Thyroid gland (tissue), 4 donors: ENCODE data around the gene SCN2A. TPM values are rescaled to one million over a fixed set of nuclear protein-coding genes. Genes with fewer than 3 reads are reported as not detected.
A peak's percentile ranks its signal among the peaks of the same experiment; 100 is the strongest.

Source experiments
- DNase-seq, 2 donors: peaks; one replicate each; pipeline ENCODE4 v3.0.0-alpha.2; 2019
- H3K27ac ChIP-seq, 3 donors: fragments of 200-600 bp; sonication (generic); 1 replicate in 2 of 3; 2 replicates in 1 of 3; pipeline ENCODE4 v1.5.1; 2016 to 2019; ENCODE audit warnings: mild to moderate bottlenecking in 1 of 3, moderate library complexity in 1 of 3
- H3K27me3 ChIP-seq: fragments of 200-600 bp; sonication (generic); one replicate; pipeline ENCODE4 v1.5.1; 2019
- H3K36me3 ChIP-seq, 2 donors: fragments of 200-600 bp; sonication (generic); one replicate each; pipeline ENCODE4 v1.5.1; 2016 to 2019
- H3K4me1 ChIP-seq, 2 donors: fragments of 200-600 bp; sonication (generic); one replicate each; pipeline ENCODE4 v1.5.1; 2017 to 2019
- H3K4me3 ChIP-seq, 3 donors: fragments of 200-600 bp; sonication (generic); replicated peaks in 1 of 3; 1 replicate in 2 of 3; 2 replicates in 1 of 3; pipeline ENCODE4 v1.5.1; 2016; ENCODE audit warnings: mild to moderate bottlenecking in 1 of 3
- H3K9me3 ChIP-seq: fragments of 200-600 bp; sonication (generic); one replicate; pipeline ENCODE4 v1.5.1; 2017
- POLR2A ChIP-seq, 2 donors: fragments of 450-650 bp; IDR thresholded peaks; one replicate each; pipeline ENCODE4 v1.6.1; 2017; ENCODE audit warnings: antibody characterized with exemption in 2 of 2, mild to moderate bottlenecking in 2 of 2, moderate library complexity in 1 of 2
- WGBS, 2 donors: methylation state at CpG; one replicate each; pipeline ENCODE4 v1.1.5; 2017; 5-methylcytosine and 5-hydroxymethylcytosine counted together
- intact Hi-C: fragments of 100-400 bp; cut with DNase I; formaldehyde crosslinking; loops from one replicate; pipeline ENCODE4 v1.15.1; 2023
- total RNA-seq, 4 donors: library from RNA; depleted of rRNA; stranded (reverse); fragments of >200 nt; gene quantifications; one replicate each; pipeline ENCODE4 v1.2.3, GENCODE V29; 2016
- TF ChIP-seq, protein P1 (sequence below), 6 experiments: fragments of 200-600 bp in 3 of 6; fragments of 450-650 bp in 3 of 6; sonication (generic) in 3 of 6; IDR thresholded peaks; one replicate each; pipeline ENCODE4 v1.5.1; 2016 to 2019; ENCODE audit warnings: antibody characterized with exemption in 6 of 6, mild to moderate bottlenecking in 2 of 6, inconsistent platforms in 1 of 6, moderate library complexity in 1 of 6

SCN2A gene
- total RNA-seq, 4 donors from 2014 or later, result under 0.01 to 0.33 (median 0.15) TPM

DNA sequence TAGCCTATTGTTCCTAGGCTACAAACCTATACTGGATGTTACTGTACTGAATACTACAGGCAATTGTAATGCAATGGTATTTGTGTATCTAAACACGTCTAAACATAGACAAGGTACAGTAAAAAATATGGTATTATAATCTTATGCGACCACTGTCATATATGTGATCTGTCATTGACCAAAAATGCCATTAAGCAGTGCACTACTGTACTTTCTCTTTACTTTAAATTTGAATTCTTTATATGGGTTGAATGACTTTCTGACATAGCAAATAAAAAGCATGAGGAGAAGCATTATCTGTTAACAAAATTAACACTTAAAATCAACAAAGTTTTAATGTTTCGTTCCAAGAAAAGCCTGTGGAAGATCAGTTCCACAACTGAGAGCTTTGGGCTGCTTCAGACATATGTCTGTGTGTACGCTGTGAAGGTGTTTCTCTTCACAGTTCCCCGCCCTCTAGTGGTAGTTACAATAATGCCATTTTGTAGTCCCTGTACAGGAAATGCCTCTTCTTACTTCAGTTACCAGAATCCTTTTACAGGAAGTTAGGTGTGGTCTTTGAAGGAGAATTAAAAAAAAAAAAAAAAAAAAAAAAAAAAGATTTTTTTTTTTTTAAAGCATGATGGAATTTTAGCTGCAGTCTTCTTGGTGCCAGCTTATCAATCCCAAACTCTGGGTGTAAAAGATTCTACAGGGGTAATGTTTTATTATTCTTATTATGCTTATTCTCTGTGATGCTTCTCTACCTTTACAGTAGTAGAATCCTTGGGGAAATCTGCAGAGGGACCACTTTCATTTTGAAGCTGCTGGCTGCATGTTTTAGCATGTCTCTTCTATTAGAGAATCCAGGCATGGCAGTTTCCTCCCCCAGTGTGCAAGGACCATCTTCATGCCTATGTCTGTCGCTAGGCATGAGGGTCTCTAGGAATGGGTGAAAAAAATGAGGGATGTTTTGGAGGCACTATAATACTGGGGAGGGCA lies 54.5 kb downstream of the SCN2A start:
- TF ChIP-seq POLR2A (IDR thresholded peaks at IDR 0.05), result no peak
- TF ChIP-seq, protein P1, sequence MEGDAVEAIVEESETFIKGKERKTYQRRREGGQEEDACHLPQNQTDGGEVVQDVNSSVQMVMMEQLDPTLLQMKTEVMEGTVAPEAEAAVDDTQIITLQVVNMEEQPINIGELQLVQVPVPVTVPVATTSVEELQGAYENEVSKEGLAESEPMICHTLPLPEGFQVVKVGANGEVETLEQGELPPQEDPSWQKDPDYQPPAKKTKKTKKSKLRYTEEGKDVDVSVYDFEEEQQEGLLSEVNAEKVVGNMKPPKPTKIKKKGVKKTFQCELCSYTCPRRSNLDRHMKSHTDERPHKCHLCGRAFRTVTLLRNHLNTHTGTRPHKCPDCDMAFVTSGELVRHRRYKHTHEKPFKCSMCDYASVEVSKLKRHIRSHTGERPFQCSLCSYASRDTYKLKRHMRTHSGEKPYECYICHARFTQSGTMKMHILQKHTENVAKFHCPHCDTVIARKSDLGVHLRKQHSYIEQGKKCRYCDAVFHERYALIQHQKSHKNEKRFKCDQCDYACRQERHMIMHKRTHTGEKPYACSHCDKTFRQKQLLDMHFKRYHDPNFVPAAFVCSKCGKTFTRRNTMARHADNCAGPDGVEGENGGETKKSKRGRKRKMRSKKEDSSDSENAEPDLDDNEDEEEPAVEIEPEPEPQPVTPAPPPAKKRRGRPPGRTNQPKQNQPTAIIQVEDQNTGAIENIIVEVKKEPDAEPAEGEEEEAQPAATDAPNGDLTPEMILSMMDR (IDR thresholded peaks at IDR 0.05), result peak; percentile 37 to 74 (median 71)
- Histone ChIP-seq H3K9me3 (no peaks in the 10 kb centered on the region), H3K36me3 (no peaks in the 10 kb centered on the region), H3K27ac (no peak overlapping the region), H3K27me3 (no peaks in the 10 kb centered on the region), H3K4me3 (no peak overlapping the region), H3K4me1 (peaks cover 0 to 3% of the 10 kb centered on the region in 2 donors)
- 28 to 31% methylated on average over 6 of the region's 6 CpGs for WGBS, 2 donors
- intact Hi-C loops, result loop anchor here (10.0 kb wide), 1 partner anchor 279 kb away; no protein-coding TSS in a partner anchor
- peak; percentile 18 to 22 for DNase-seq

DNA sequence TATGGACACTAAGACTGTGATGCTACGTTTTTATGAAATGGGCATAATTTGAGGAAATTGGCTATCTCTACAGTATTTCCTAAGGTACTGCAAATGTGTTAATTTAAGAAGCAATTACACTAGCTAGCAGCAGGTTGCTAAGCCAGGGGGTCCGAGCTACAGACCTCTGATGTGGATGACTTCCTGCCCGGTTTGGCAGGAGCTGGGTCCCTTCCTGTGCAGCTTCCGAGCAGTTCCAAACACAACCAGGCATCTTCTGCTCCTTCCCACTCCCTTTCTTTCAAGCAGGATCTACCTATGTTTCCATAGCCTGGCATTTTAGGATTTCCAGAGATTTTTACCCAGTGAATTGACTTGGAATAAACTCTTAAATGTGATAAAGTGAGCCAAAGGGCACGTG lies 55.7 kb downstream of the SCN2A start:
- H3K9me3 ChIP-seq, result no peaks in the 10 kb centered on the region
- TF ChIP-seq, protein P1 (IDR thresholded peaks at IDR 0.05), result no peak
- TF ChIP-seq POLR2A (IDR thresholded peaks at IDR 0.05), result no peak
- no peak overlapping the region for H3K27ac ChIP-seq
- H3K27me3 ChIP-seq, result no peaks in the 10 kb centered on the region
- no peak overlapping the region for H3K4me3 ChIP-seq
- H3K36me3 ChIP-seq, result no peaks in the 10 kb centered on the region
- intact Hi-C loops, result loop anchor here (10.0 kb wide), 1 partner anchor 280 kb away; no protein-coding TSS in a partner anchor
- WGBS, 2 donors, result 61 to 75% methylated on average over 5 of the region's 5 CpGs
- no peak for DNase-seq
- peaks cover 0 to 3% of the 10 kb centered on the region in 2 donors for H3K4me1 ChIP-seq

DNA sequence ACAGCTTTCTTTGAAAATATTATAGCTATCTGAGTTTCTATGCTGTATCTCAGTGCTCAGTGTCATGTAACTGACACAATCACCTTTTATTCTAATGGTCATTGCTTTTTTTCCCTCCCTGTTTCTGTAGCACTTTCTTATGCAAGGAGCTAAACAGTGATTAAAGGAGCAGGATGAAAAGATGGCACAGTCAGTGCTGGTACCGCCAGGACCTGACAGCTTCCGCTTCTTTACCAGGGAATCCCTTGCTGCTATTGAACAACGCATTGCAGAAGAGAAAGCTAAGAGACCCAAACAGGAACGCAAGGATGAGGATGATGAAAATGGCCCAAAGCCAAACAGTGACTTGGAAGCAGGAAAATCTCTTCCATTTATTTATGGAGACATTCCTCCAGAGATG lies 56.4 kb downstream of the SCN2A start:
- peaks cover 0 to 3% of the 10 kb centered on the region in 2 donors for H3K4me1 ChIP-seq
- intact Hi-C loops, result loop anchor here (10.0 kb wide), 1 partner anchor 281 kb away; no protein-coding TSS in a partner anchor
- H3K27me3 ChIP-seq, result no peaks in the 10 kb centered on the region
- H3K9me3 ChIP-seq, result no peaks in the 10 kb centered on the region
- H3K36me3 ChIP-seq, result no peaks in the 10 kb centered on the region
- no peak overlapping the region for H3K4me3 ChIP-seq
- WGBS, 2 donors, result 86 to 89% methylated on average over 4 of the region's 4 CpGs
- H3K27ac ChIP-seq, result no peak overlapping the region
- DNase-seq, result no peak
- TF ChIP-seq, protein P1 (IDR thresholded peaks at IDR 0.05), result no peak
- TF ChIP-seq POLR2A (IDR thresholded peaks at IDR 0.05), result no peak

DNA sequence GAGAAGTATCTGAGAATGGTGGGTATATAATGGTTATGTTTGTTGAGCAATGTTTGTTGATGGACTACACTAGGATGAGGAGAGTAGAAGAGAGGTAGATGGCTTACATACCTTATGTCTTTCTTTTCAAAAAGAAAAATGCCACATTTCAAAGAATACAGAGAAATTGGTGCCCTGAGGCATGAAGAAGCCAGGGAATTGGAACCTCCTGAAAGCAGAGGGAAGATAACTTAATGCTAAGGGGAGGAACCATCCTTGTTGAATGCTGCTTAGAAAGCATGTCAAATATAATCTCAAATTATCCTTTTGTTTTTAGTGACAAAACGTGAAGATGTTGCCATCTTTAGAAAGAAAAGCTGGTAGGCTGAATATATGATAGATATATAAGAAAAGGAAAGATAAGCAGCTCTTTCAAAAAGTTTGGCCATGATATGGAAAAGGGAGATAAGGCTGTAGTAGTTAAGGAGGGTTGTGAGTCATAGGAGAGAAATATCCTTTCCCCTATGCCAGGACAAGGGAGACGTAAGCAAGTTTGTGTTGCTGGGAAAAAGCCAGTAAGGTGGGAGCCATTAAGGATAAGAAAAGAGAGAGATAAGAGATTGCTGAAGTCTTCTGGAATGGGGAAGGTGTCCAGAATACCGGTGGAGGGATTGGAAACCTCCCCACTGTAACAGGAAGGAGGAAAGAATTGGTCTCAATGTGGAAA lies 66.3 kb downstream of the SCN2A start:
- no peak for DNase-seq
- TF ChIP-seq, protein P1 (IDR thresholded peaks at IDR 0.05), result no peak
- Histone ChIP-seq H3K4me1 (no peaks in the 10 kb centered on the region), H3K36me3 (no peaks in the 10 kb centered on the region), H3K4me3 (no peak overlapping the region), H3K9me3 (no peaks in the 10 kb centered on the region), H3K27ac (no peak overlapping the region), H3K27me3 (no peaks in the 10 kb centered on the region)
- 64 to 73% methylated on average over 3 of the region's 3 CpGs for WGBS, 2 donors
- intact Hi-C loops, result no loop called here
